Trophoblast cell (in vitro differentiated cells and primary cell): ENCODE data around the gene IQSEC1.

Experiments used
- DNase-seq, 2 donors: peaks; one replicate each; pipeline ENCODE4 v3.0.0-alpha.2; 2016
- H2AFZ ChIP-seq: 2 replicates; pipeline ENCODE4 v1.6.1; 2013; ENCODE audit warnings: low read length, moderate library complexity, mild to moderate bottlenecking; ENCODE audit not compliant: insufficient read depth, poor library complexity
- H2AK5ac ChIP-seq: 2 replicates; pipeline ENCODE4 v1.6.1; 2013; ENCODE audit warnings: mild to moderate bottlenecking, low read length
- H2BK120ac ChIP-seq: 2 replicates; pipeline ENCODE4 v1.6.1; 2013; ENCODE audit warnings: low read length, mild to moderate bottlenecking, moderate library complexity; ENCODE audit not compliant: insufficient read depth, poor library complexity
- H2BK12ac ChIP-seq: 2 replicates; pipeline ENCODE4 v1.6.1; 2013; ENCODE audit warnings: mild to moderate bottlenecking, low read length, moderate library complexity
- H2BK5ac ChIP-seq: 2 replicates; pipeline ENCODE4 v1.6.1; 2013; ENCODE audit warnings: low read length, low read depth, moderate library complexity, mild to moderate bottlenecking; ENCODE audit not compliant: poor library complexity
- H3K14ac ChIP-seq: 2 replicates; pipeline ENCODE4 v1.6.1; 2013; ENCODE audit warnings: mild to moderate bottlenecking, low read length
- H3K18ac ChIP-seq: 2 replicates; pipeline ENCODE4 v1.6.1; 2013; ENCODE audit warnings: mild to moderate bottlenecking, low read length
- H3K23ac ChIP-seq: 2 replicates; pipeline ENCODE4 v1.6.1; 2013; ENCODE audit warnings: low read length
- H3K27ac ChIP-seq: 2 replicates; pipeline ENCODE4 v1.5.1; 2013; ENCODE audit warnings: low read depth, mild to moderate bottlenecking, inconsistent platforms, low read length, moderate library complexity
- H3K27me3 ChIP-seq: 2 replicates; pipeline ENCODE4 v1.6.1; 2013; ENCODE audit warnings: inconsistent platforms, mild to moderate bottlenecking, low read length, moderate library complexity; ENCODE audit not compliant: insufficient read depth
- H3K36me3 ChIP-seq, 2 experiments: 1 replicate in 1 of 2; 2 replicates in 1 of 2; pipeline ENCODE4 v1.6.1; 2013; ENCODE audit warnings: low read length in 2 of 2, mild to moderate bottlenecking in 2 of 2, moderate library complexity in 1 of 2; ENCODE audit not compliant: insufficient read depth in 2 of 2, control insufficient read depth in 1 of 2
- H3K4ac ChIP-seq: 2 replicates; pipeline ENCODE4 v1.6.1; 2013; ENCODE audit warnings: low read depth, mild to moderate bottlenecking, low read length, moderate library complexity
- H3K4me1 ChIP-seq, 2 experiments: 1 replicate in 1 of 2; 2 replicates in 1 of 2; pipeline ENCODE4 v1.6.1; 2013; ENCODE audit warnings: low read length in 2 of 2, mild to moderate bottlenecking in 2 of 2, moderate library complexity in 1 of 2; ENCODE audit not compliant: insufficient read depth in 2 of 2, control insufficient read depth in 1 of 2
- H3K4me2 ChIP-seq: 2 replicates; pipeline ENCODE4 v1.6.1; 2013; ENCODE audit warnings: inconsistent platforms, mild to moderate bottlenecking, low read length, moderate library complexity
- H3K4me3 ChIP-seq: 2 replicates; pipeline ENCODE4 v1.5.1; 2013; ENCODE audit warnings: mild to moderate bottlenecking, low read depth, low read length, inconsistent platforms
- H3K79me1 ChIP-seq: one replicate; pipeline ENCODE4 v1.6.1; 2013; ENCODE audit warnings: low read length
- H3K79me2 ChIP-seq: 2 replicates; pipeline ENCODE4 v1.6.1; 2013; ENCODE audit warnings: low read length, mild to moderate bottlenecking; ENCODE audit not compliant: control insufficient read depth, insufficient read depth, poor library complexity
- H3K9ac ChIP-seq: 2 replicates; pipeline ENCODE4 v1.6.1; 2013; ENCODE audit warnings: mild to moderate bottlenecking, low read length
- H3K9me3 ChIP-seq: 2 replicates; pipeline ENCODE4 v1.6.1; 2013; ENCODE audit warnings: low read depth, mild to moderate bottlenecking, control low read depth, inconsistent platforms, low read length; ENCODE audit not compliant: insufficient read depth
- H4K12ac ChIP-seq: 2 replicates; pipeline ENCODE4 v1.6.1; 2013; ENCODE audit warnings: low read depth, mild to moderate bottlenecking, low read length, moderate library complexity
- H4K8ac ChIP-seq: 2 replicates; pipeline ENCODE4 v1.6.1; 2013; ENCODE audit warnings: low read depth, mild to moderate bottlenecking, low read length, moderate library complexity
- H4K91ac ChIP-seq: one replicate; pipeline ENCODE4 v1.6.1; 2013; ENCODE audit warnings: low read depth, mild to moderate bottlenecking, low read length, moderate library complexity
- WGBS: extraction: QIAGEN DNeasy Blood & Tissue Kit; methylation state at CpG from one replicate; pipeline ENCODE4 v1.1.7; 2013; ENCODE audit warnings: missing lambda C conversion rate; ENCODE audit not compliant: insufficient read length, insufficient coverage; ENCODE audit errors: extremely low coverage; 5-methylcytosine and 5-hydroxymethylcytosine counted together

The IQSEC1 gene

GRCh38 chr3:12908136-12908730, 165.0 kb downstream of the IQSEC1 start:
- Histone ChIP-seq H2AK5ac (no peak overlapping the region), H3K9ac (no peak overlapping the region), H4K12ac (no peak overlapping the region), H4K91ac (no peak overlapping the region), H2AFZ (no peak overlapping the region), H3K23ac (no peak overlapping the region), H3K79me1 (no peaks in the 10 kb centered on the region), H3K18ac (no peak overlapping the region), H3K36me3 (peaks cover 84 to 93% of the 10 kb centered on the region in 2 experiments), H3K4me3 (no peak overlapping the region), H3K14ac (no peak overlapping the region), H4K8ac (no peak overlapping the region), H3K4ac (no peak overlapping the region), H2BK120ac (no peak overlapping the region), H3K27ac (no peak overlapping the region), H3K4me1 (no peaks in the 10 kb centered on the region), H3K9me3 (peaks cover 6% of the 10 kb centered on the region), H3K4me2 (no peak overlapping the region), H2BK12ac (no peak overlapping the region), H2BK5ac (no peak overlapping the region), H3K79me2 (no peaks in the 10 kb centered on the region), H3K27me3 (no peaks in the 10 kb centered on the region)
- no peak for DNase-seq
- WGBS: no CpG with 5 or more reads among the region's 28 CpGs

GRCh38 chr3:12907729-12908128, 165.5 kb downstream of the IQSEC1 start:
- Histone ChIP-seq H3K79me2 (no peaks in the 10 kb centered on the region), H4K8ac (no peak overlapping the region)

GRCh38 chr3:12907296-12907695, 165.9 kb downstream of the IQSEC1 start:
- Histone ChIP-seq H2AFZ (no peak overlapping the region), H4K91ac (no peak overlapping the region), H2AK5ac (no peak overlapping the region), H4K8ac (no peak overlapping the region), H3K27ac (no peak overlapping the region), H3K27me3 (no peaks in the 10 kb centered on the region), H3K36me3 (peaks cover 80 to 90% of the 10 kb centered on the region in 2 experiments), H3K9ac (no peak overlapping the region), H4K12ac (no peak overlapping the region), H3K14ac (no peak overlapping the region), H3K79me2 (no peaks in the 10 kb centered on the region), H3K79me1 (no peaks in the 10 kb centered on the region), H2BK12ac (no peak overlapping the region), H3K18ac (no peak overlapping the region), H3K4me2 (no peak overlapping the region), H2BK5ac (no peak overlapping the region), H3K4ac (no peak overlapping the region), H3K23ac (no peak overlapping the region), H3K4me1 (no peaks in the 10 kb centered on the region), H3K9me3 (peaks cover 6% of the 10 kb centered on the region), H3K4me3 (no peak overlapping the region), H2BK120ac (no peak overlapping the region)
- DNase-seq: no peak
- WGBS: no CpG with 5 or more reads among the region's 16 CpGs

More at GRCh38 chr3:12907729-12908128, 165.5 kb downstream of the IQSEC1 start:
- Histone ChIP-seq H2BK12ac (no peak overlapping the region), H3K4me3 (no peak overlapping the region), H3K79me1 (no peaks in the 10 kb centered on the region), H2AFZ (no peak overlapping the region), H3K18ac (no peak overlapping the region), H4K91ac (no peak overlapping the region), H4K12ac (no peak overlapping the region), H3K36me3 (peaks cover 82 to 92% of the 10 kb centered on the region in 2 experiments), H3K27ac (no peak overlapping the region), H3K27me3 (no peaks in the 10 kb centered on the region), H3K23ac (no peak overlapping the region), H3K14ac (no peak overlapping the region), H3K4ac (no peak overlapping the region), H3K4me1 (no peaks in the 10 kb centered on the region), H3K9ac (no peak overlapping the region), H2BK5ac (no peak overlapping the region), H3K4me2 (no peak overlapping the region), H3K9me3 (peaks cover 6% of the 10 kb centered on the region), H2AK5ac (no peak overlapping the region), H2BK120ac (no peak overlapping the region)
- DNase-seq: no peak
- no CpG with 5 or more reads among the region's 18 CpGs for WGBS

GRCh38 chr3:12906916-12907290, 166.3 kb downstream of the IQSEC1 start:
- no peaks in the 10 kb centered on the region for H3K27me3 ChIP-seq
- no peak overlapping the region for H4K12ac ChIP-seq
- H4K91ac ChIP-seq: no peak overlapping the region
- H3K23ac ChIP-seq: no peak overlapping the region
- no peak overlapping the region for H4K8ac ChIP-seq
- no peak overlapping the region for H2BK120ac ChIP-seq
- no CpG with 5 or more reads among the region's 5 CpGs for WGBS
- no peak overlapping the region for H2AFZ ChIP-seq
- no peak for DNase-seq
- H3K9ac ChIP-seq: no peak overlapping the region
- H3K79me1 ChIP-seq: no peaks in the 10 kb centered on the region
- H3K27ac ChIP-seq: no peak overlapping the region
- no peak overlapping the region for H3K4me2 ChIP-seq
- H3K4me3 ChIP-seq: no peak overlapping the region
- H3K4ac ChIP-seq: no peak overlapping the region
- H2BK12ac ChIP-seq: no peak overlapping the region
- no peaks in the 10 kb centered on the region for H3K79me2 ChIP-seq
- no peak overlapping the region for H2BK5ac ChIP-seq
- H3K4me1 ChIP-seq: no peaks in the 10 kb centered on the region
- H3K36me3 ChIP-seq: peaks cover 76 to 89% of the 10 kb centered on the region in 2 experiments
- H2AK5ac ChIP-seq: no peak overlapping the region
- H3K9me3 ChIP-seq: peaks cover 6% of the 10 kb centered on the region
- H3K18ac ChIP-seq: no peak overlapping the region
- H3K14ac ChIP-seq: no peak overlapping the region
